Measurements from ENCODE around the gene HSBP1L1. TPM values are rescaled to one million over a fixed set of nuclear protein-coding genes. Genes with fewer than 3 reads are reported as not detected.

Gene HSBP1L1
- total RNA-seq, 2 experiments from 2014 or later = 42.6 to 42.7 TPM

GRCh38 chr18:79988071-79988450 lies 23.6 kb downstream of the HSBP1L1 start:
- Histone ChIP-seq H3K36me3 (ENCODE audit: insufficient read depth, low read length) (peaks cover 16% of the 10 kb centered on the region), H3K27me3 (ENCODE audit: control insufficient read depth in 1 of 2, insufficient read depth in 2 of 2, low read length in 2 of 2) (no peaks in the 10 kb centered on the region), H3K4me1 (ENCODE audit: insufficient read depth, low read length) (peaks cover 36% of the 10 kb centered on the region), H3K27ac (ENCODE audit: low read depth in 1 of 2, low read length in 2 of 2) (peak overlapping the region; percentile 80 to 89), H3K9me3 (ENCODE audit: control insufficient read depth in 1 of 2, insufficient read depth in 1 of 2, low read length in 2 of 2) (no peaks in the 10 kb centered on the region), H3K4me3 (ENCODE audit: low read length) (peak overlapping the region; percentile 82)
- peak; percentile 57 for TF ChIP-seq CTCF (IDR thresholded peaks at IDR 0.05)
- Mint-ChIP-seq H3K27ac (peak overlapping the region; percentile 89), H3K36me3 (ENCODE audit: low read depth) (peaks cover 42% of the 10 kb centered on the region), H3K4me1 (ENCODE audit: low read depth) (peaks cover 44% of the 10 kb centered on the region), H3K27me3 (no peaks in the 10 kb centered on the region), H3K9me3 (no peaks in the 10 kb centered on the region), H3K4me3 (peak overlapping the region; percentile 93)
- ChIA-PET POLR2A (interaction anchor here (0.7 to 3.0 kb wide), 11 partner anchors 11 to 309 kb away, joined by 3 to 26 read pairs (median 5); partner anchors contain the start of genes HSBP1L1, RBFA and SLC66A2), CTCF (interaction anchor here (0.5 to 2.3 kb wide), 5 partner anchors 25 to 100 kb away, joined by 3 to 8 read pairs (median 4); partner anchors contain the start of gene SLC66A2)
- intact Hi-C loops (cut with DNase I, micrococcal nuclease) = loop anchor here (1.0 to 2.0 kb wide), 4 partner anchors 37 to 311 kb away; partner anchors contain the start of genes ADNP2 (in 2 of the 2) and SLC66A2 (in 2 of the 2)
- ATAC-seq (ENCODE audit: poor library complexity) (peak; percentile 71), DNase-seq (peak; percentile 20 to 83 (median 53))

GRCh38 chr18:79988451-79989194 lies 24.2 kb downstream of the HSBP1L1 start, which contains the start of gene TXNL4A:
Gene TXNL4A, minus strand, starts transcription at chr18:79988563. Its CDS starts 171 bp downstream, at chr18:79988392.
- intact Hi-C loops (cut with DNase I, micrococcal nuclease) = loop anchor here (1.0 to 2.0 kb wide), 5 partner anchors 24 to 312 kb away; partner anchors contain the start of genes ADNP2 (in 2 of the 2), SLC66A2 (in 2 of the 2) and HSBP1L1 (in 1 of the 2)
- peaks cover 36% of the 10 kb centered on the region for H3K36me3 Mint-ChIP-seq (ENCODE audit: low read depth)
- ChIA-PET POLR2A (interaction anchor here (0.7 to 3.0 kb wide), 10 partner anchors 24 to 310 kb away, joined by 3 to 26 read pairs (median 6); partner anchors contain the start of genes HSBP1L1, RBFA and SLC66A2), CTCF (interaction anchor here (1.3 to 2.3 kb wide), 4 partner anchors 25 to 58 kb away, joined by 3 to 8 read pairs (median 5); partner anchors contain the start of gene SLC66A2)
- H3K36me3 ChIP-seq (ENCODE audit: insufficient read depth, low read length) = peaks cover 16% of the 10 kb centered on the region
- peak; percentile 93 for ATAC-seq (ENCODE audit: poor library complexity)
- H3K4me1 Mint-ChIP-seq (ENCODE audit: low read depth) = peaks cover 39% of the 10 kb centered on the region
- H3K4me1 ChIP-seq (ENCODE audit: insufficient read depth, low read length) = peaks cover 31% of the 10 kb centered on the region
- peak within 1 kb of the TSS; percentile 82 for H3K4me3 ChIP-seq (ENCODE audit: low read length)
- no peaks in the 10 kb centered on the region for H3K27me3 ChIP-seq (ENCODE audit: control insufficient read depth in 1 of 2, insufficient read depth in 2 of 2, low read length in 2 of 2)
- H3K9me3 Mint-ChIP-seq = no peaks in the 10 kb centered on the region
- peak within 1 kb of the TSS; percentile 84 to 89 for H3K27ac ChIP-seq (ENCODE audit: low read depth in 1 of 2, low read length in 2 of 2)
- TF ChIP-seq CTCF (IDR thresholded peaks at IDR 0.05) = no peak
- H3K4me3 Mint-ChIP-seq = peak within 1 kb of the TSS; percentile 93
- H3K27me3 Mint-ChIP-seq = no peaks in the 10 kb centered on the region
- DNase-seq = peak; percentile 72 to 94 (median 82)
- H3K27ac Mint-ChIP-seq = peak within 1 kb of the TSS; percentile 89
- H3K9me3 ChIP-seq (ENCODE audit: control insufficient read depth in 1 of 2, insufficient read depth in 1 of 2, low read length in 2 of 2) = no peaks in the 10 kb centered on the region

GRCh38 chr18:79989195-79989497 lies 24.7 kb downstream of the HSBP1L1 start:
- Mint-ChIP-seq H3K36me3 (ENCODE audit: low read depth) (peaks cover 31% of the 10 kb centered on the region), H3K9me3 (no peaks in the 10 kb centered on the region), H3K27me3 (no peaks in the 10 kb centered on the region), H3K27ac (peak overlapping the region; percentile 89), H3K4me1 (ENCODE audit: low read depth) (peaks cover 33% of the 10 kb centered on the region), H3K4me3 (peak overlapping the region; percentile 93)
- no peak for ATAC-seq (ENCODE audit: poor library complexity)
- peak overlapping the region; percentile 82 for H3K4me3 ChIP-seq (ENCODE audit: low read length)
- POLR2A ChIA-PET = interaction anchor here (0.7 to 3.0 kb wide), 6 partner anchors 25 to 310 kb away, joined by 3 to 26 read pairs (median 6); partner anchors contain the start of genes HSBP1L1, RBFA and SLC66A2
- peaks cover 26% of the 10 kb centered on the region for H3K4me1 ChIP-seq (ENCODE audit: insufficient read depth, low read length)
- intact Hi-C loops (cut with DNase I, micrococcal nuclease) = loop anchor here (1.0 to 2.0 kb wide), 4 partner anchors 25 to 312 kb away; partner anchors contain the start of genes ADNP2 (in 2 of the 2), SLC66A2 (in 2 of the 2) and HSBP1L1 (in 1 of the 2)
- peaks cover 16% of the 10 kb centered on the region for H3K36me3 ChIP-seq (ENCODE audit: insufficient read depth, low read length)
- H3K9me3 ChIP-seq (ENCODE audit: control insufficient read depth in 1 of 2, insufficient read depth in 1 of 2, low read length in 2 of 2) = no peaks in the 10 kb centered on the region
- CTCF ChIA-PET = no interaction called here
- no peak for TF ChIP-seq CTCF (IDR thresholded peaks at IDR 0.05)
- H3K27ac ChIP-seq (ENCODE audit: low read depth in 1 of 2, low read length in 2 of 2) = peak overlapping the region; percentile 84 to 89
- no peak for DNase-seq
- no peaks in the 10 kb centered on the region for H3K27me3 ChIP-seq (ENCODE audit: control insufficient read depth in 1 of 2, insufficient read depth in 2 of 2, low read length in 2 of 2)
